ENCODE results near the gene C17orf50.
A peak's percentile ranks its signal among the peaks of the same experiment; 100 is the strongest.

Gene C17orf50

GRCh38 chr17:35728551-35728950, 32.1 kb upstream of the C17orf50 start:
- no peaks in the 10 kb centered on the region for H3K9me3 Mint-ChIP-seq
- no peak overlapping the region for H3K4me3 Mint-ChIP-seq
- no peak for DNase-seq (ENCODE audit: low spot score)
- peaks cover 36% of the 10 kb centered on the region for H3K36me3 Mint-ChIP-seq (ENCODE audit: low read depth)
- H3K27ac Mint-ChIP-seq = no peak overlapping the region
- peaks cover 9% of the 10 kb centered on the region for H3K4me1 Mint-ChIP-seq (ENCODE audit: low read depth)
- peaks cover 19% of the 10 kb centered on the region for H3K27me3 Mint-ChIP-seq (ENCODE audit: low read depth)

GRCh38 chr17:35729405-35729833, 31.3 kb upstream of the C17orf50 start:
- no peak for DNase-seq (ENCODE audit: low spot score)
- Mint-ChIP-seq H3K27me3 (ENCODE audit: low read depth) (peaks cover 19% of the 10 kb centered on the region), H3K4me1 (ENCODE audit: low read depth) (peaks cover 9% of the 10 kb centered on the region), H3K27ac (no peak overlapping the region), H3K9me3 (no peaks in the 10 kb centered on the region), H3K4me3 (no peak overlapping the region), H3K36me3 (ENCODE audit: low read depth) (peaks cover 28% of the 10 kb centered on the region)

GRCh38 chr17:35730400-35731005, 30.2 kb upstream of the C17orf50 start:
- peaks cover 17% of the 10 kb centered on the region for H3K36me3 Mint-ChIP-seq (ENCODE audit: low read depth)
- peak overlapping the region; percentile 62 for H3K4me3 Mint-ChIP-seq
- no peaks in the 10 kb centered on the region for H3K9me3 Mint-ChIP-seq
- peaks cover 9% of the 10 kb centered on the region for H3K4me1 Mint-ChIP-seq (ENCODE audit: low read depth)
- no peak overlapping the region for H3K27ac Mint-ChIP-seq
- peaks cover 19% of the 10 kb centered on the region for H3K27me3 Mint-ChIP-seq (ENCODE audit: low read depth)
- DNase-seq (ENCODE audit: low spot score) = no peak

- Mint-ChIP-seq H3K27me3 (ENCODE audit: low read depth) (peaks cover 19% of the 10 kb centered on the region), H3K4me1 (ENCODE audit: low read depth) (peaks cover 9% of the 10 kb centered on the region), H3K4me3 (peak within 1 kb of the TSS; percentile 62), H3K9me3 (no peaks in the 10 kb centered on the region), H3K27ac (no peak within 1 kb of the TSS), H3K36me3 (ENCODE audit: low read depth) (peaks cover 11% of the 10 kb centered on the region)
- DNase-seq (ENCODE audit: low spot score) = peak; percentile 38
These were observed 29.3 kb upstream of the C17orf50 start, which contains the start of gene RASL10B for GRCh38 chr17:35731239-35731916. RASL10B (plus strand) TSS chr17:35731639; CDS start chr17:35735185, 3,546 bp downstream.

- no peak for DNase-seq (ENCODE audit: low spot score)
- Mint-ChIP-seq H3K27me3 (ENCODE audit: low read depth) (peaks cover 19% of the 10 kb centered on the region), H3K27ac (no peak overlapping the region), H3K36me3 (ENCODE audit: low read depth) (peaks cover 11% of the 10 kb centered on the region), H3K9me3 (no peaks in the 10 kb centered on the region), H3K4me1 (ENCODE audit: low read depth) (peaks cover 9% of the 10 kb centered on the region), H3K4me3 (peak overlapping the region; percentile 62)
These were observed 28.5 kb upstream of the C17orf50 start for GRCh38 chr17:35731917-35732805.

- no peak for DNase-seq (ENCODE audit: low spot score)
- Mint-ChIP-seq H3K36me3 (ENCODE audit: low read depth) (peaks cover 9% of the 10 kb centered on the region), H3K4me3 (no peak overlapping the region), H3K27me3 (ENCODE audit: low read depth) (peaks cover 19% of the 10 kb centered on the region), H3K4me1 (ENCODE audit: low read depth) (peaks cover 9% of the 10 kb centered on the region), H3K27ac (no peak overlapping the region), H3K9me3 (no peaks in the 10 kb centered on the region)
These were observed 27.9 kb upstream of the C17orf50 start for GRCh38 chr17:35732806-35733136.

- Mint-ChIP-seq H3K36me3 (ENCODE audit: low read depth) (peaks cover 9% of the 10 kb centered on the region), H3K27me3 (ENCODE audit: low read depth) (peaks cover 21% of the 10 kb centered on the region), H3K4me3 (no peak overlapping the region), H3K4me1 (ENCODE audit: low read depth) (peaks cover 9% of the 10 kb centered on the region), H3K9me3 (no peaks in the 10 kb centered on the region), H3K27ac (no peak overlapping the region)
- no peak for DNase-seq (ENCODE audit: low spot score)
These were observed 27.3 kb upstream of the C17orf50 start for GRCh38 chr17:35733366-35733765.

GRCh38 chr17:35734396-35734795, 26.3 kb upstream of the C17orf50 start:
- H3K4me3 Mint-ChIP-seq = no peak overlapping the region

GRCh38 chr17:35735036-35735805, 25.5 kb upstream of the C17orf50 start:
- peaks cover 9% of the 10 kb centered on the region for H3K4me1 Mint-ChIP-seq (ENCODE audit: low read depth)
- peaks cover 7% of the 10 kb centered on the region for H3K36me3 Mint-ChIP-seq (ENCODE audit: low read depth)
- no peaks in the 10 kb centered on the region for H3K9me3 Mint-ChIP-seq
- DNase-seq (ENCODE audit: low spot score) = no peak
- H3K4me3 Mint-ChIP-seq = no peak overlapping the region
- H3K27me3 Mint-ChIP-seq (ENCODE audit: low read depth) = peaks cover 35% of the 10 kb centered on the region
- H3K27ac Mint-ChIP-seq = no peak overlapping the region

More at GRCh38 chr17:35734396-35734795, 26.3 kb upstream of the C17orf50 start:
- Mint-ChIP-seq H3K4me1 (ENCODE audit: low read depth) (peaks cover 9% of the 10 kb centered on the region), H3K36me3 (ENCODE audit: low read depth) (peaks cover 7% of the 10 kb centered on the region), H3K27me3 (ENCODE audit: low read depth) (peaks cover 28% of the 10 kb centered on the region), H3K27ac (no peak overlapping the region), H3K9me3 (no peaks in the 10 kb centered on the region)
- DNase-seq (ENCODE audit: low spot score) = no peak

GRCh38 chr17:35736236-35736635, 24.5 kb upstream of the C17orf50 start:
- Mint-ChIP-seq H3K4me1 (ENCODE audit: low read depth) (no peaks in the 10 kb centered on the region), H3K4me3 (no peak overlapping the region), H3K9me3 (no peaks in the 10 kb centered on the region), H3K36me3 (ENCODE audit: low read depth) (no peaks in the 10 kb centered on the region), H3K27me3 (ENCODE audit: low read depth) (peaks cover 35% of the 10 kb centered on the region), H3K27ac (no peak overlapping the region)
- DNase-seq (ENCODE audit: low spot score) = no peak

GRCh38 chr17:35738519-35739133, 22.1 kb upstream of the C17orf50 start:
- Mint-ChIP-seq H3K27ac (no peak overlapping the region), H3K36me3 (ENCODE audit: low read depth) (no peaks in the 10 kb centered on the region), H3K4me3 (no peak overlapping the region), H3K9me3 (no peaks in the 10 kb centered on the region), H3K27me3 (ENCODE audit: low read depth) (peaks cover 38% of the 10 kb centered on the region), H3K4me1 (ENCODE audit: low read depth) (peaks cover 2% of the 10 kb centered on the region)
- DNase-seq (ENCODE audit: low spot score) = no peak

- H3K36me3 Mint-ChIP-seq (ENCODE audit: low read depth) = no peaks in the 10 kb centered on the region
- no peaks in the 10 kb centered on the region for H3K9me3 Mint-ChIP-seq
- peaks cover 2% of the 10 kb centered on the region for H3K4me1 Mint-ChIP-seq (ENCODE audit: low read depth)
- no peak for DNase-seq (ENCODE audit: low spot score)
- H3K4me3 Mint-ChIP-seq = no peak overlapping the region
- H3K27ac Mint-ChIP-seq = no peak overlapping the region
- H3K27me3 Mint-ChIP-seq (ENCODE audit: low read depth) = peaks cover 45% of the 10 kb centered on the region
These were observed 20.5 kb upstream of the C17orf50 start for GRCh38 chr17:35740216-35740615.
